Thoracic aorta (tissue), 2 donors: ENCODE data around the gene NPIPA2. TPM values are rescaled to one million over a fixed set of nuclear protein-coding genes. Genes with fewer than 3 reads are reported as not detected.
A peak's percentile ranks its signal among the peaks of the same experiment; 100 is the strongest.
"Not testable (repeated sequence)": the region's sequence is repeated elsewhere in the genome, so short reads cannot be mapped to it uniquely, and the experiment has no call there.

Experiments
- ATAC-seq: fragments of 150-250 bp; one replicate; pipeline ENCODE4 v1.8.0; 2017; ENCODE audit warnings: low read depth; ENCODE audit not compliant: insufficient number of reproducible peaks, low FRiP score
- DNase-seq: peaks from one replicate; pipeline ENCODE4 v3.0.0-alpha.2; 2020; ENCODE audit warnings: low spot score
- H3K27ac ChIP-seq, 2 donors: fragments of 200-600 bp; sonication (generic); 1 replicate in 1 of 2; 2 replicates in 1 of 2; pipeline ENCODE4 v1.5.1; 2016; ENCODE audit warnings: mild to moderate bottlenecking in 2 of 2, moderate library complexity in 2 of 2
- H3K27me3 ChIP-seq: fragments of 200-600 bp; sonication (generic); replicated peaks from 2 replicates; pipeline ENCODE4 v1.6.0; 2016; ENCODE audit warnings: mild to moderate bottlenecking; ENCODE audit not compliant: insufficient read depth
- H3K36me3 ChIP-seq: fragments of 200-600 bp; sonication (generic); one replicate; pipeline ENCODE4 v1.5.1; 2016
- H3K4me1 ChIP-seq, 2 donors: fragments of 200-600 bp; sonication (generic); 1 replicate in 1 of 2; 2 replicates in 1 of 2; pipeline versions ENCODE4 v1.5.1 to v1.6.0; 2016; ENCODE audit warnings: low read depth in 2 of 2, mild to moderate bottlenecking in 1 of 2; ENCODE audit not compliant: control insufficient read depth in 1 of 2
- H3K4me3 ChIP-seq: fragments of 200-600 bp; sonication (generic); 2 replicates; pipeline ENCODE4 v1.5.1; 2016; ENCODE audit warnings: mild to moderate bottlenecking
- H3K9me3 ChIP-seq: fragments of 200-600 bp; sonication (generic); 2 replicates; pipeline ENCODE4 v1.5.1; 2016
- total RNA-seq, 2 donors: library from RNA; depleted of rRNA; stranded (reverse); fragments of >200 nt; gene quantifications; one replicate each; pipeline versions ENCODE4 v1.1.0 to v1.2.3, GENCODE V29; 2016

Gene NPIPA2
- total RNA-seq, result 10 to 100 TPM in 1 of 2 donors, 1 to 10 TPM in 1; 2.6 to 12.8 TPM

DNA sequence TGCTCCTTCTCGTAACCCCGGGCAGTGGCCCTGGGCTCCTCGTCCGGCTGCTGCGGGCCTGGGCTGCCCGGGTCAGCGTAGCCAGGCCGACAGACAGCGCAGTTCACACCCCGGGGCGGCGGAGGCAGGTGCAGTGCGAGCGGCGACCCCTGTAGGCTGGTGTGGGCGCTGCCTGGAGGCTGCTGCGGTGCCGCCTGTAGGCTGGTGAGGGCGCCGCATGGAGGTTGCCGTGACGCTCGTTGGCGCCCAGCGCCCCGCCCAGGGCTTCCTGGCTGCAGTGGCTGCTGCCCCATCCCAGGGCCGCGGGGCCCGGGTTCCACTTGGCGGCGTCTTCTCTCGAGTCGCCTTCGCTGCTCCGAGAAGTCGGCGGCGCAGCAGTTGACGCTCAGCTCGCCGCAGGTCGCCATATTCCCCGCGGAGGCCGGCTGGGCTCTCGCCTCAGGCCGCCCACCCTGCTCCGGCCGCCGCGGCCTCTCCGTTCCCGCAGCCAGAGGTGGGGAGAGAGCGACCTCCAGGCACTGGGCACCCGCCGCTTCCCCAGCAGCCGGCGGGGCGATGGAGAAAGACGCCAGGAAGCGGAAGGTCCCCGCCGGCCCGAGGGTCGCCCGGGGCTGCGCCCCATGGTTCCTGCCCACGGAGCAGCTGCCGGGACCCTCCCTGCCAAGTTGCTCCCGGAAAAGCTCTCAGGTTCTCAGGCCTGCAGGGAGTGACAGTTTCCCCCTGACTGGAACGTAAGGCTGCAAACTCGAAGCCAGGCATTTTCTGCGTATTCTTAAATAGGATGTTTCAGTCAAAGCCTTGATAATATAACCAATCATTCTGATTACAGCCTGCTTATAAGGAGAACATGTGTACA lies at the start of gene NPIPA2:
NPIPA2 (plus strand) TSS at position 261 of the 856 bp plus-strand sequence. CDS start 5,533 bp downstream, outside the sequence.
- H3K36me3 ChIP-seq, H3K4me1 ChIP-seq, H3K27me3 ChIP-seq, H3K9me3 ChIP-seq, H3K27ac ChIP-seq, DNase-seq, H3K4me3 ChIP-seq: not testable (repeated sequence)
- ATAC-seq, result peak; percentile 65

DNA sequence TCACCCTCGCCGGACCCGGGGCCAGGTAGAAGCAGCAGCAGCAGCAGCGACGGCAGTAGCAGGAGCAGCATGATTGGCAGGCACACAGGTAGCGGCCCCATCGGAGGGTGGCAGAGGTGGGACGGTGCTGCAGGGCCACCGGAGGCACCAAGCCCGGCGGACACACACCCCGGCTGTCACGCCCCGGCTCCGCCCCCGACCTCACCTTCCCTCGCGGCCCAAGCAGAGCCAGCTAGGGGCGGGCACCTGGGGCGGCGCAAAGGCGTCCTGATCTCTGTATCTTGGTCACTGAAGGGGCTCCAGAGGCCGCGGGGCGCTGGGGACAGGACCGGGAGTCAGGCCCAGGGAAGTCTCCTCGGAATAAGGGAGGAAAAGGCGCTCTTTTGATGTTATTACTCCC lies 48.2 kb upstream of the NPIPA2 start, which contains the start of gene PLA2G10:
PLA2G10 (minus strand) TSS at position 180 of the 400 bp plus-strand sequence; CDS start at position 101, 79 bp downstream.
- not testable (repeated sequence) for H3K27ac ChIP-seq, H3K27me3 ChIP-seq, H3K4me1 ChIP-seq, ATAC-seq, DNase-seq, H3K4me3 ChIP-seq, H3K9me3 ChIP-seq, H3K36me3 ChIP-seq

DNA sequence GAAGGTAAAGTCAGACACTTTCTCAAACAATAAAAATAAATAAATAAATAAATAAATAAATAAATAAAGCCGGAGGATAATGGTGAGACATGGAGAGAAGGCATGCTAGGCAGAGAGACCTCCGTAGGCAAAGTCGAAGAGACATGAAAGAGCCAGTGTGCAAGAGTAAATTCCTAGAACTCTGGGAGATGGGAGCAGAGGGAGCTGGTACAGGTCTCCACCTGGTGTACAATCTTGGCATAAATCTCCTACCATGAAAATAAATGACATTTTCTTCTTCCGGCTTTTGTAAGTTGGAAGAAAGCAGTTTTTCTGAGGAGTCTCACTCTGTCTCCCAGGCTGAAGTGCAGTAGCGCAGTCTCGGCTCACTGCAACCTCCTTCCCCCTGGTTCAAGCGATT lies 40.5 kb upstream of the NPIPA2 start:
- not testable (repeated sequence) for H3K4me3 ChIP-seq, H3K27ac ChIP-seq, H3K9me3 ChIP-seq, ATAC-seq, H3K27me3 ChIP-seq, DNase-seq, H3K4me1 ChIP-seq, H3K36me3 ChIP-seq

DNA sequence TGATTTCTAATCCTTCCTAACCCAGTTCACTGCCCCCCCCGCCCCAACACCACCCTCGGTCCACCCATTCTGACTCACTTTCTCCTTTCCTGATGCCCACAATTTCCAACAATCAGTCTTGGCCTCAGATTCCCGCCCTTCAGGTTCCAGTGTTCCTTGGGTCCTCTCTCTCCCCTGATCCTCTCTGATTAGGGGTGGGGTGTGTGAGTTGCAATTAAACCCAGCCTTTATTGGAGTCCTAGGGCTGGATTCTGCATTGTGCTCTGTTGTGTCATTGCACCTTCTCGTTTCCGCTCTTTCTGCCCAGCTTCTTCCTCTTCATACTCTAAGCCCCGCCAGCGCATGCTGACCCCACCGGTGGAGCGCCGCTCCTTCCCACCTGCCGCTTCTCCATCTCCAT lies 39.7 kb upstream of the NPIPA2 start:
- H3K27me3 ChIP-seq, H3K4me3 ChIP-seq, H3K9me3 ChIP-seq, ATAC-seq, H3K36me3 ChIP-seq, H3K27ac ChIP-seq, H3K4me1 ChIP-seq, DNase-seq: not testable (repeated sequence)

DNA sequence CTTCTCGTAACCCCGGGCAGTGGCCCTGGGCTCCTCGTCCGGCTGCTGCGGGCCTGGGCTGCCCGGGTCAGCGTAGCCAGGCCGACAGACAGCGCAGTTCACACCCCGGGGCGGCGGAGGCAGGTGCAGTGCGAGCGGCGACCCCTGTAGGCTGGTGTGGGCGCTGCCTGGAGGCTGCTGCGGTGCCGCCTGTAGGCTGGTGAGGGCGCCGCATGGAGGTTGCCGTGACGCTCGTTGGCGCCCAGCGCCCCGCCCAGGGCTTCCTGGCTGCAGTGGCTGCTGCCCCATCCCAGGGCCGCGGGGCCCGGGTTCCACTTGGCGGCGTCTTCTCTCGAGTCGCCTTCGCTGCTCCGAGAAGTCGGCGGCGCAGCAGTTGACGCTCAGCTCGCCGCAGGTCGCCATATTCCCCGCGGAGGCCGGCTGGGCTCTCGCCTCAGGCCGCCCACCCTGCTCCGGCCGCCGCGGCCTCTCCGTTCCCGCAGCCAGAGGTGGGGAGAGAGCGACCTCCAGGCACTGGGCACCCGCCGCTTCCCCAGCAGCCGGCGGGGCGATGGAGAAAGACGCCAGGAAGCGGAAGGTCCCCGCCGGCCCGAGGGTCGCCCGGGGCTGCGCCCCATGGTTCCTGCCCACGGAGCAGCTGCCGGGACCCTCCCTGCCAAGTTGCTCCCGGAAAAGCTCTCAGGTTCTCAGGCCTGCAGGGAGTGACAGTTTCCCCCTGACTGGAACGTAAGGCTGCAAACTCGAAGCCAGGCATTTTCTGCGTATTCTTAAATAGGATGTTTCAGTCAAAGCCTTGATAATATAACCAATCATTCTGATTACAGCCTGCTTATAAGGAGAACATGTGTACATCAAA lies 38.9 kb upstream of the NPIPA2 start, which contains the start of gene NPIPA3:
NPIPA3 (plus strand) TSS at position 256 of the 856 bp plus-strand sequence. CDS start 5,533 bp downstream, outside the sequence.
- not testable (repeated sequence) for H3K4me1 ChIP-seq, H3K27ac ChIP-seq, H3K36me3 ChIP-seq, ATAC-seq, H3K27me3 ChIP-seq, H3K4me3 ChIP-seq, DNase-seq, H3K9me3 ChIP-seq

DNA sequence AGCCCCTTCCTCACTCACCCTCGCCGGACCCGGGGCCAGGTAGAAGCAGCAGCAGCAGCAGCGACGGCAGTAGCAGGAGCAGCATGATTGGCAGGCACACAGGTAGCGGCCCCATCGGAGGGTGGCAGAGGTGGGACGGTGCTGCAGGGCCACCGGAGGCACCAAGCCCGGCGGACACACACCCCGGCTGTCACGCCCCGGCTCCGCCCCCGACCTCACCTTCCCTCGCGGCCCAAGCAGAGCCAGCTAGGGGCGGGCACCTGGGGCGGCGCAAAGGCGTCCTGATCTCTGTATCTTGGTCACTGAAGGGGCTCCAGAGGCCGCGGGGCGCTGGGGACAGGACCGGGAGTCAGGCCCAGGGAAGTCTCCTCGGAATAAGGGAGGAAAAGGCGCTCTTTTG lies 9.1 kb upstream of the NPIPA2 start:
- H3K27ac ChIP-seq, H3K9me3 ChIP-seq, DNase-seq, H3K4me1 ChIP-seq, ATAC-seq, H3K36me3 ChIP-seq, H3K4me3 ChIP-seq, H3K27me3 ChIP-seq: not testable (repeated sequence)

DNA sequence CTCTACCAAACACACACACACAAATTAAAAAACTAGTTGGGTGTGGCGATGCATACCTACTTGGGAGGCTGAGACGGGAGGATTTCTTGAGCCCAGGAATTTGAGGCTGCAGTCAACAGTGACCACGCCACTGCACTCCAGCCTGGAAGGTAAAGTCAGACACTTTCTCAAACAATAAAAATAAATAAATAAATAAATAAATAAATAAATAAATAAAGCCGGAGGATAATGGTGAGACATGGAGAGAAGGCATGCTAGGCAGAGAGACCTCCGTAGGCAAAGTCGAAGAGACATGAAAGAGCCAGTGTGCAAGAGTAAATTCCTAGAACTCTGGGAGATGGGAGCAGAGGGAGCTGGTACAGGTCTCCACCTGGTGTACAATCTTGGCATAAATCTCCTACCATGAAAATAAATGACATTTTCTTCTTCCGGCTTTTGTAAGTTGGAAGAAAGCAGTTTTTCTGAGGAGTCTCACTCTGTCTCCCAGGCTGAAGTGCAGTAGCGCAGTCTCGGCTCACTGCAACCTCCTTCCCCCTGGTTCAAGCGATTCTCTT lies 1.4 kb upstream of the NPIPA2 start:
- not testable (repeated sequence) for H3K36me3 ChIP-seq, H3K4me3 ChIP-seq, H3K4me1 ChIP-seq, H3K9me3 ChIP-seq, H3K27ac ChIP-seq, H3K27me3 ChIP-seq, ATAC-seq, DNase-seq

DNA sequence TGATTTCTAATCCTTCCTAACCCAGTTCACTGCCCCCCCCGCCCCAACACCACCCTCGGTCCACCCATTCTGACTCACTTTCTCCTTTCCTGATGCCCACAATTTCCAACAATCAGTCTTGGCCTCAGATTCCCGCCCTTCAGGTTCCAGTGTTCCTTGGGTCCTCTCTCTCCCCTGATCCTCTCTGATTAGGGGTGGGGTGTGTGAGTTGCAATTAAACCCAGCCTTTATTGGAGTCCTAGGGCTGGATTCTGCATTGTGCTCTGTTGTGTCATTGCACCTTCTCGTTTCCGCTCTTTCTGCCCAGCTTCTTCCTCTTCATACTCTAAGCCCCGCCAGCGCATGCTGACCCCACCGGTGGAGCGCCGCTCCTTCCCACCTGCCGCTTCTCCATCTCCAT lies 539 bp upstream of the NPIPA2 start:
- not testable (repeated sequence) for H3K27ac ChIP-seq, H3K4me3 ChIP-seq, H3K4me1 ChIP-seq, H3K27me3 ChIP-seq, H3K36me3 ChIP-seq, H3K9me3 ChIP-seq, DNase-seq, ATAC-seq

DNA sequence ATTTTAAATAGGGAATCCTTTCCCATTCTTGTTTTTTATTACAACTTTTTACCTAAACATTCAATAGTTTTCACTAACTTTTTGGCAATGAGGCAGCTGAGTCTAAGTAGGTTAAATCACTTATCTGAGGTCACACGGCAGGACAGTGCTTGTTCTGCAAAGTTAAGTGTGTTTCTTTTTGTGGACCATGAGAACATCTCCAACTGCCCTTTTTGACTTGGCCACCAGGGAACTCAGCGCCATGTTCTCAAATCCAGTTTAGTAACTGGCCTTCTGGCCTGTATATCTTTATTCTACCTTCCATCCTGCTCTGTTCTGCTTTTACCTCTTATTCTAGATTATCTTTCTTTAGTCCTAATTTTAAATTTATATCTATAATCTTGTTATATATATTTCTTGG lies 31.3 kb downstream of the NPIPA2 start:
- H3K27me3 ChIP-seq, H3K4me3 ChIP-seq, H3K9me3 ChIP-seq, H3K27ac ChIP-seq, DNase-seq, H3K4me1 ChIP-seq, ATAC-seq, H3K36me3 ChIP-seq: not testable (repeated sequence)

DNA sequence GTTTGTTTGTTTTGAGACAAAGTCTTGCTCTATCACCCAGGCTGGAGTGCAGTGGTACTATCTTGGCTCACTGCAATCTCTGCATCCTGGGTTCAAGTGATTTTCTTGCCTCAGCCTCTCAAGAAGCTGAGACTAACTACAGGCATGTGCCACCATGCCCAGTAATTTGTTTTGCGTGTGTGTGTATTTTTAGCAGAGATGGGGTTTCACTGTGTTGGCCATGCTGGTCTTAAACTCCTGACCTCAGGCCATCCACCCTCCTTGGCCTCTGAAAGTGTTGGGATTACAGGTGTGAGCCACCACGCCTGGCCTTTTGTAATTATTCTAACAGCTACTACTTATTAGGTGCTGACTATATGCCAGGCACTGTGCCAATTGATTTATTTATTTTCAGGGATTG lies 33.3 kb downstream of the NPIPA2 start:
- DNase-seq, H3K27me3 ChIP-seq, ATAC-seq: not testable (repeated sequence)

DNA sequence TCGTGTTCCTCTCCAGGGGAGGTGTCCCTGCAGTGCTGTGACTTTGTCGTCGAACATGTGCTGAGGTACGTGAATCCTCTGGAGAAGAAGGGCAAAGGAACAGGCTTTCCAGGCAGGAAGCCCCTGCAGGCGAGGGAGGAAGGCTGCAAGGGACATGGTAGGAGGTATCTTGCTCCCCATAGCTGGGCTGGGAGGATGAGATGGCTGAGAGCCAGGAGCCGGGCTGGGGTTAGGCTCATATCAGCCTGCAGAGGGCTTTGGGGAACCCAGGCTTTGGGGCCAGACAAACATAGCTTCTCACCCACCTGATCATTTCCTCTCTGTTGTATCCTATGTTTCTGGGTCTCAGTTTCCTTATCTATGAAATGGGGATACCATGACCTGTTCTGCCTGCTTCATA lies 34.4 kb downstream of the NPIPA2 start:
- not testable (repeated sequence) for H3K27me3 ChIP-seq, H3K27ac ChIP-seq, H3K36me3 ChIP-seq, DNase-seq, H3K4me1 ChIP-seq, ATAC-seq, H3K4me3 ChIP-seq, H3K9me3 ChIP-seq

More for the DNA sequence above, 33.3 kb downstream of the NPIPA2 start:
- not testable (repeated sequence) for H3K27ac ChIP-seq, H3K36me3 ChIP-seq, H3K9me3 ChIP-seq, H3K4me3 ChIP-seq, H3K4me1 ChIP-seq

DNA sequence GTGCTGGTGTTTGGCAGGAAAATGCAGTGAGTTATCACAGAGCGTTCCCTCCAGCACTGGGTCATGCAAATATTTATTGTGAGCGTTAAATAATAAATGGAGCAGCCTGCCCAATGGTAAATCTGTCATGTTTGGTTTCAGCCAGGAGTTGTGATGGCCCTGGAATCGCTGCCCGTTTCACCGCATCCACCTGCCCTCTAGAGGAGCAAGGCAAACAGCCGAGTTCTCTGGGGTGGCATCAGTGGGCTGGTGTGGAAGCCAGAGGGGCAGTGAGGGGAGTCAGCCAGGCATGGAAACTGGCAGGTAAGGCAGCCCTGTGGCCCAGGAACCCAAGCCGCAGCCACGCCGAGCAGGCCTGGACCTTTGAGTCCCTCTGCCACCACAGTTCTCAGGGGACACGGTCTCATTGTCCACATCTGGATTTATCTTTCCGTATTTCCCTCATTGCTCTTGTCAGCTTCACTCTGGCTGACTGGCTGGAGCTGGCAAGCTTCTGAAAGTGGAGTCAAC lies 37.1 kb downstream of the NPIPA2 start:
- H3K27me3 ChIP-seq, ATAC-seq, DNase-seq: not testable (repeated sequence)

More for the DNA sequence above, 37.1 kb downstream of the NPIPA2 start:
- not testable (repeated sequence) for H3K4me3 ChIP-seq, H3K27ac ChIP-seq, H3K4me1 ChIP-seq, H3K36me3 ChIP-seq, H3K9me3 ChIP-seq
